ELR (cell line): ENCODE results near the gene NLGN1.
A peak's percentile ranks its signal among the peaks of the same experiment; 100 is the strongest.
"Not testable (repeated sequence)": the region's sequence is repeated elsewhere in the genome, so short reads cannot be mapped to it uniquely, and the experiment has no call there.

ENCODE experiments used
- DNase-seq: peaks from one replicate; pipeline ENCODE4 v3.0.0-alpha.2; 2015; ENCODE audit warnings: low read depth

NLGN1 gene

DNA sequence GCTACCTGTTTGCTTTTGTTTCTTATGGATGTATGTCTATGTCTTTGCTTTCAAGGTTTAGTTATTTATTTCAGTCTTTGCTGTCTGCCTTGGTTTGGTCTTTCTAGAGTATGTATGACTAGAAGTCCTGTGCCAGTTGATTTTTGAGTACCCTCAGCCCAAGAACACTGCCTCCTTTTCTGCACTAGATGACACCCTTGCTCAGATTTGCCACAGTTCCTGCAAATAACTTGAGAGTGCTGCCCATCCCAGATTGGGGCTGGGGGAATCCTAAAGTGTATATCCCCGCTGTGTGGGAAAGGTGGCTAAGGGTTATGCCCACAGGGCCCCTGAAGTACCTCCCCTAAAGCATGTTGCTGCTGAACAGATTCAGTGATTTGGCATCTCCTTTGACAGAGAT, 32.0 kb downstream of the NLGN1 start:
- no peak for DNase-seq

DNA sequence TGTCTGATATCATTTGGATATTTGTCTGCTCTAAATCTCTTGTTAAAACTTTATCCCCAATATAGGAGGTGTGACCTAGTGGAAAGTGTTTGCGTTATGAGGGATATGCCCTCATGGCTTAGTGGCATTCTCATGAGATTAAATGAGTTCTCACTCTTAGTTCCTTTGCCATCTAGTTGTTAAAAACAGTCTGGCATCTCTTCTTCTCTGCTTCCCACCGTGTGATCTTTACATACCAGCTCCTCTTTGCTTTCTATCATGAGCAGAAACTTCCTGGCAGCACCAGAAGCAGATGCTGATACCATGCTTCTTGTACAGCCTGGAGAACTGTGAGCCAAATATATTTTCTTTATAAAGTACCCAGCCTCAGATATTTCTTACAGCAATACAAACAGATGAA, 33.0 kb downstream of the NLGN1 start:
- no peak for DNase-seq

DNA sequence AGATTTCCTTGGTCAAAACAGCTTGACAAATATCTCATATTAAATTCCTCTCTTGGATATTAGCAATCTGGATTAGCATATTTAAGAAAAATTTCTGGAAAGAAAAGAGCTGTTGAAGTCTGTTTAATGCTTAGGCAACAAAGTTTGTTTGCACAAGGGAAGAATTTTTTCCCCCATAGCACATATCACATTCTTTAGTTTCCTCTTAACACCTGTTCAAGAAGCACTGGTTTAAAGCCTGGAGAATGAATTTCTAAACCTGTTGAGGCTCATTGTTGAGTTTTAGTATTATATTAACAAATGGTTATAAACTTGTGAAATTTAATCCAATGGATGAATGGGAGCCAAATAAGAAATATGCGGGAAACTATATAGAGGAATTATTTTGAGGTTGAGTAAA, 41.5 kb downstream of the NLGN1 start:
- no peak for DNase-seq

DNA sequence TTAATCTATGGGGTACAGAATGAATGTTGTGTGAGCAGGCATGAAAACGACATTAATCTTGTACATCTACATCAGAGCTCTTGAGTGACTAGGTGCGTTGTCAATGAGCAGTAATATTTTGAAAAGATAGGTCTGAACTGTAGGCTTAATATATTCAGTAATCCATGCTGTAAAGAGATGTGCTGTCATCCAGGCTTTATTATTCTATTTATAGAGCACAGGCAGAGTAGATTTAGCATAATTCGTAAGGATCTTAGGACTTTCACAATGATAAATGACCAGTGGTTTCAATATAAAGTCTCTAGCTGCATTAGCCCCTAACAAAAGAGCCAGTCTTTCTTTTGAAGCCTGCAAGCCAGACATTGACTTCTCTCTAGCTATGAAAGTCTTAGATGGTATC, 43.0 kb downstream of the NLGN1 start:
- no peak for DNase-seq

GRCh38 chr3:173451561-173451960, 54.0 kb downstream of the NLGN1 start:
- DNase-seq, result not testable (repeated sequence)

DNA sequence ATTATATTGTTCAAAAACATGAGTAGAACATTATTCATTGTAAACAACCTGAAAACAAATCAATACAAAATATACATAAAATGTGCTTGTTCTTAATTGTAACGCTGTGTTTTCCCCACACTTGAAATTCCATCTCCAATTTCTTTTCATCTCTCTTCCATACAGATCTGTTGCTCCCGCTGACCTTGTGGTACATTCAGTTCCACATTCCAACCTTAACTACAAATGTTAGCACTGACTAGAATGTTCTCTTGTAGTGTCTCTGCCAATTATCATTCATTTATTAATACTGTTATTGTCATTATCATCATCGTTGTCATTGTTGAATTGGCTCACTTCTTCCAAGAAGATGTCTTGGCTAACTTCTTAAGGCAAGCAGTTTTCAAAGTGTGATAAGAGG, 65.7 kb downstream of the NLGN1 start:
- DNase-seq, result no peak

DNA sequence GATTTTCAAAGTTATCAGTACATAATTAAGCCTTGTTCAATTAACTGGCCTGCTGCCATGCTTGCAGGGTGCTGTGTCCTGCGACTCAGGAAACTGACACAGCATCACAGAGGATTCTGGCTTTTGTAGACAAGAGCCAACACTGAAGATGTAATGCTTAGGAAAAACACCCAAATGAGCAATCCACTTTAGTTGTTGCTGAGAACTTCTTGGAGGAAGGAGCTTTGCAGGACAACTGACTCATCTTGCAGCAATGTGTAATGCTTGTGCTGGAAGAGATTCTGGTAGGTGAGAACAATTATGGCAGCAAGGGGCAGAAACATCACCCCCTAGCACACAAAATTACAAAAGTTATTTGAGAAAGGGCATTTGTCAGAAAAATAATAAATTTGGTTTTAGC, 67.6 kb downstream of the NLGN1 start:
- DNase-seq, result peak; percentile 68

DNA sequence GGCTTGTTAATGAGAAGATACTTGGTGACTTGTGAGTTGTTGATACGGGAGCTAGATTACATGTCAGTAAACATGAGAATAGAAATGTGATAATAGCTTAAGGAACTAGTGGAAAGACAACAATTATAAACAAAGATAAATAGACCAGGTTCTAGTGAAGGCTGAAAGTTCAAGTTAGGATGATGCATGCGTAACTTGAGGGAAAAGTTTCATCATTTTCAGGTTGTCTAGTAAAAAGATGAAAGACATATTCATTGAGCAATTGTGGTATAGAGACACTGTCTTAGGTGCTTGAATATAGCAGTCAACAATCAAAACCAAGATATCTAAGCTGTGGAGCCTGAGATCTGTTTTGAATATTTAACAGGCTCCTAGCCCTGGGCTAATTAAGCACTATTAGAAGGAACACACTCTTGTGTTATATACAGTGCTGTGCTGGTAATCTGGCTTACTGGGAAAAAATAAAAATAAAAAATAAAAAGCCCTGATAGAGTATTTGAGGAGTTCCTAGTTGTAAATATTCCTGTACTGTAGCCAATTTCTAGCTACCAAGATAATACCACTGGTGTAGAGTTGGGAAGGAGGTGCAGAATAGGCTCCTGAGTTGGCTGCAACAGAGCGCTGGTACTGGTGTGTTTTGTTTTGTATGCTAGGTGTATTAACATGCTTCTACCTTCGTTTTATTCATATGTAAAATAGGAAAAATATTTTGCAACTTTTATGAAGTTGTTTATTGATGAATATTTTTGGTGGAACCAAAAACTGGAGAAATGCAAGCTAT, 68.5 kb downstream of the NLGN1 start:
- DNase-seq, result no peak

DNA sequence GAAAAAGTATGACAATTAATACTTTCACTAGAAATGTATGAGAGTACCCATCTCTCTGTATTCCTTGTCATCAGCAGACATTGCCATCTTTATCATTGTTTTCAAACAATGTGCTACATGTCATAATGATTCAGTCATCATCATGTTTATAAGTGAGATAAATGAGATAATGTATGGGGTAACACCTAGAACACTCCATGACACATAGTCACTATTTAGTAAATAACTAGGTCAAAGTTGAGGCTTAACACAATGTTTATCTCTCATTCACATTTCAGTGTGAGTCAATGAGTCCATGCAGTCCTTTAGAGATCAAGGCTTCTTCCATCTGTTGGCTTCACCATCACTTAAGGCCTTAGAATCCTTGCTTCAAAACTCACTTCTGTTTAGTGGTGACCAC, 70.0 kb downstream of the NLGN1 start:
- peak; percentile 43 for DNase-seq

DNA sequence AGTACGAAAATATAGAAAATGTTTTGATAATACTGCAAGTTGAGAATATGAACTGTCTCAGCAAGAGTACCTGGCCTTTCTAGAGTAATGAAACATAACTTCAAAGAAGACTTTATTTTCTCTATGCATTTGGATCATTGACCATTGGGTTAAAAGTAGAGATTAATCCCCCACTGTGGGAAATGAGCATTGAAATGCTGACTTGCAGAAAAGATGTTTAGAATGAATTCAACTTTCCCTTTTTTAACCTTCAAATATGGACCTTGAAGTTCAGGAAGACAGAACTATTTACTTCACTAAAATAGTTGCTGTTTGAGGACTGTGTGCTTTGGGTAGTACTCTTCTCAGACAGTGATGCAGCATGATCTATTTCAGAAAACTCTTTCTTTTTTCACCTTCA, 75.7 kb downstream of the NLGN1 start:
- DNase-seq, result no peak

- DNase-seq, result no peak
Measured at GRCh38 chr3:173479301-173479700, 81.8 kb downstream of the NLGN1 start.

DNA sequence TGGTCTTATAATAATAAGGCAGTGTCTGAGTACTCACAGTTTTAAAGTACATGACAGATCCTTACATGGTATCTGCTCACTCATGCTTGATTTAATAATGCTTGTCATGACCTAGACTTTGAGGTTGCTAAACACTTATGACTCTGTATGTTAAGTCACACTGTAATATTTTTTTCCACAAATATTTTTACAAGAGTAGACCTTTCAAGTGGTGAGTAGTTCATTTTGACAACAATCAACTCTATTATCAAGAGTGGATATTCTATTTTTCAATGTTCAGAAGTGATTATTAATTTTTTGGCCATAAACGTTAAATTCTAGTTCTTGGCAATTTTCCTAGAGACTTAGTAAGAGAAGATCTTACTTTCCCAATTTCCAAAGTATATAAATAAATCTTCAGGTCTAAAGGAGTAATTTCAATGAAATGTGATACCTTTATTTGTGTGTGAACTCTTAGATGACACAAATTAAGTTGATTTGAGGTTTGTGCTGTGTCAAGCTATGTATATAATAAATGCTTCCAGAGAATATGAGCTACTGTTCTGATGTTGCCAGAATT, 104.5 kb downstream of the NLGN1 start:
- DNase-seq, result no peak

- DNase-seq, result no peak
Measured at GRCh38 chr3:173502983-173503568, 105.5 kb downstream of the NLGN1 start.

- DNase-seq, result no peak
Measured at GRCh38 chr3:173510565-173510964, 113.0 kb downstream of the NLGN1 start.

GRCh38 chr3:173513123-173513522, 115.6 kb downstream of the NLGN1 start:
- DNase-seq, result no peak

DNA sequence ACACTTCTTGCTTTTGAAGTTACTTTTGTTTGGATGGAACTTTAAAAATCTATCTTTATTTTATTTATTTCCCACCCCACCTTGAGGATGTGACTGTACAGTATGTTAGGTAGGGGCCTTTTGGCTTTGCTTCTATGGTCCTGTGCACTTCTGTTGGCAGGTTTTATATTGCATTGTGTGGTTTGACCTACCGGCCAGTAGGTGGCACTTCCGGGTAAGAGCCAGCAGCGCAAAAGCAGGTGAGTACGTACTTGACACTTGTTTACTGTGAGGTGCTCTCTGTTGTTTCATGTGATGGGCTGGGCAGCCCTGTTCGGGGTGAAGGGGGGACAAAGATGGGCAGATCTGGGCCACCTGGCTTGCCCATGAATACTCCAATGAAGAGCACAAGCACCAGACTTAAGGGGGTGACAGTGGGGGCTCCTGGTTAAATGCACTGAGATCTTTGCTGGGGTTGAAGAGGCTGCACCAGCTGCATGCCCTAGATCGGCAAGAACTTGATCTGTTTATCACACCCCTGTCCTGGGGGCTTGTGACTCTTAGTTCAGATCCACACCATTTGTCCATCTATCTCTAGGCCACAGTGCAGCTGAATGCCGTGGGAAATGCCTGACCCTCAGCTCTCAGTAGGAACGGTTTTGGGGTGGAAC, 131.6 kb downstream of the NLGN1 start:
- peak; percentile 56 for DNase-seq

DNA sequence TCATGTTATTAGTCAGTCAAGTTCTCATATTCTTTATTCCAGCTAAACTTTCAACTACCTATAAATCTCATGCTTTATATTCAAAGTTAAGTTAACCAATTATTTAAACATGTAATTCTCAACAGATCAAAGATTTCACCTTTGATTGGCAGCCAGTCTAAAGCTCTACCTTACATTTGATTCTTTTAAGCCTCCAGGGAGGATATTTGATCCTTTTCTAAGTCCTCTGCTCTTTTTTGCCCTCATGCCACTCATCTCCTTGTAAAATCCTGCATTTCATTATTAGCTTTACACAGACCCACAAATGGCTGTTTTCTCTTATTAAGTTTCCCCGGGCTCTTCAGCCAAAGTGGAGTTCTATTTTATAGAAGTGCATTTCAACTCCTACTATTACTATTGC, 134.1 kb downstream of the NLGN1 start:
- no peak for DNase-seq

GRCh38 chr3:173538410-173538809, 140.9 kb downstream of the NLGN1 start:
- DNase-seq, result peak; percentile 6

DNA sequence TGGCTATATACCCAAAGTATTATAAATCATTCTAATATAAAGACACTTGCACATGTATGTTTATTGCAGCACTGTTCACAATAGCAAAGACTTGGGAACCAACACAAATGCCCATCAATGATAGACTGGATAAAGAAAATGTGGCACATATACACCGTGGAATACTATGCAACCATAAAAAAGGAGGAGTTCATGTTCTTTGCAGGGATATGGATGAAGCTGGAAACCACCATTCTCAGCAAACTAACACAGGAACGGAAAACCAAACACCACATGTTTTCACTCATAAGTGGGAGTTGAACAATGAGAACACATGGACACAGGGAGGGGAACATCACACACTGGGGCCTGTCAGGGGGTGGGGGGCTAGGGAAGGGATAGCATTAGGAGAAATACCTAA, 148.0 kb downstream of the NLGN1 start:
- DNase-seq, result not testable (repeated sequence)

GRCh38 chr3:173547070-173547469, 149.5 kb downstream of the NLGN1 start:
- no peak for DNase-seq

DNA sequence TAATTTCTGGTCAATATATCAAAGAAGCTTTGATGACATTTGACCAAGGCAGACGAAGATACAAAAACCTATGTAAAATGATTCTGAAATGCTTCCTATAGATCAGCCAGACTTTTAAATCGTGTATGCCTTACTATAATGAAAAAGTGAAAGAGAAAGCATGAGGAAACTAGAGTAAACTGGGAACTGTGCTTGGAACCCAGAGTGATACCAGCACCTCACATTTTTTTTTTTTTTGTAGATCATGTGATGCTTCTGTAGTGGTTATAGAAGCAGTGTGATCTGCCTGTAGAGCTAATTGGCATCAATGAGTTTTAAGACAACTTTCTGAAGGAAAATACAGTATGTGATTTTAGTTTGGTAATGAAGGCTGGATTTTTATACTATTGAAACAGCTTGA, 150.7 kb downstream of the NLGN1 start:
- DNase-seq, result peak; percentile 11

- peak; percentile 21 for DNase-seq
Measured at GRCh38 chr3:173552526-173552925, 155.0 kb downstream of the NLGN1 start.

- DNase-seq, result peak; percentile 63
Measured at GRCh38 chr3:173553635-173554280, 156.2 kb downstream of the NLGN1 start.
